Liver (tissue), 9 donors: Measurements from ENCODE around the gene RABL3. TPM values are rescaled to one million over a fixed set of nuclear protein-coding genes. Genes with fewer than 3 reads are reported as not detected.

Experiments
- DNase-seq: peaks from one replicate; pipeline ENCODE4 v3.0.0-alpha.2; 2017; ENCODE audit warnings: low spot score
- H3K27ac ChIP-seq, 2 donors: one replicate each; pipeline ENCODE4 v1.7.0; 2013; ENCODE audit warnings: inconsistent platforms in 2 of 2, low read length in 2 of 2, control low read depth in 1 of 2, low read depth in 1 of 2, mild to moderate bottlenecking in 1 of 2
- H3K27me3 ChIP-seq, 4 donors: one replicate each; pipeline versions ENCODE4 v1.6.1 to v1.7.0; 2013; ENCODE audit warnings: low read length in 3 of 4, inconsistent platforms in 1 of 4, mild to moderate bottlenecking in 1 of 4, moderate library complexity in 1 of 4; ENCODE audit not compliant: control insufficient read depth in 4 of 4, insufficient read depth in 4 of 4
- H3K36me3 ChIP-seq, 4 donors: one replicate each; pipeline versions ENCODE4 v1.6.1 to v1.7.0; 2013; ENCODE audit warnings: low read length in 3 of 4, mild to moderate bottlenecking in 3 of 4, low read depth in 1 of 4, moderate library complexity in 1 of 4; ENCODE audit not compliant: control insufficient read depth in 4 of 4, insufficient read depth in 3 of 4
- H3K4me1 ChIP-seq, 4 donors: one replicate each; pipeline versions ENCODE4 v1.6.1 to v1.7.0; 2013; ENCODE audit warnings: low read length in 3 of 4, mild to moderate bottlenecking in 3 of 4, moderate library complexity in 1 of 4; ENCODE audit not compliant: control insufficient read depth in 4 of 4, insufficient read depth in 4 of 4
- H3K4me3 ChIP-seq, 3 donors: one replicate each; pipeline versions ENCODE4 v1.6.1 to v1.7.0; 2013; ENCODE audit warnings: low read length in 3 of 3, control low read depth in 1 of 3, low read depth in 1 of 3, mild to moderate bottlenecking in 1 of 3
- H3K9ac ChIP-seq, 2 donors: one replicate each; pipeline ENCODE4 v1.7.0; 2013; ENCODE audit warnings: low read length in 2 of 2, mild to moderate bottlenecking in 2 of 2, moderate library complexity in 2 of 2, control low read depth in 1 of 2, low read depth in 1 of 2
- H3K9me3 ChIP-seq, 4 donors: one replicate each; pipeline versions ENCODE4 v1.6.1 to v1.7.0; 2013; ENCODE audit warnings: low read length in 3 of 4; ENCODE audit not compliant: control insufficient read depth in 4 of 4
- EGR1 ChIP-seq, 2 donors: IDR thresholded peaks; 2 replicates each; pipeline ENCODE4 v1.6.1; 2016 to 2018; ENCODE audit warnings: antibody characterized with exemption in 2 of 2, low read depth in 2 of 2
- FOXA1 ChIP-seq: IDR thresholded peaks from 2 replicates; pipeline ENCODE4 v1.6.1; 2016; ENCODE audit warnings: antibody characterized with exemption
- FOXA2 ChIP-seq: IDR thresholded peaks from 2 replicates; pipeline ENCODE4 v1.6.1; 2016; ENCODE audit warnings: antibody characterized with exemption
- GABPA ChIP-seq, 2 donors: IDR thresholded peaks in 1 of 2; conservative IDR thresholded peaks in 1 of 2; 2 replicates each; pipeline ENCODE4 v1.6.1; 2016; ENCODE audit warnings: antibody characterized with exemption in 2 of 2, mild to moderate bottlenecking in 1 of 2, moderate library complexity in 1 of 2
- HNF4A ChIP-seq, 2 donors: conservative IDR thresholded peaks; 2 replicates each; pipeline ENCODE4 v1.6.1; 2016; ENCODE audit warnings: antibody characterized with exemption in 2 of 2, mild to moderate bottlenecking in 2 of 2
- JUND ChIP-seq, 2 donors: IDR thresholded peaks; 2 replicates each; pipeline ENCODE4 v1.6.1; 2016; ENCODE audit warnings: antibody characterized with exemption in 2 of 2
- NR2F2 ChIP-seq: IDR thresholded peaks from 2 replicates; pipeline ENCODE4 v1.6.1; 2016; ENCODE audit warnings: antibody characterized with exemption
- RAD21 ChIP-seq, 2 donors: IDR thresholded peaks; 2 replicates each; pipeline ENCODE4 v1.6.1; 2016; ENCODE audit warnings: antibody characterized with exemption in 2 of 2, mild to moderate bottlenecking in 2 of 2
- TAF1 ChIP-seq: conservative IDR thresholded peaks from 2 replicates; pipeline ENCODE4 v1.6.1; 2016; ENCODE audit warnings: antibody characterized with exemption, mild to moderate bottlenecking
- YY1 ChIP-seq: IDR thresholded peaks from 2 replicates; pipeline ENCODE4 v1.6.1; 2016; ENCODE audit warnings: antibody characterized with exemption, mild to moderate bottlenecking
- WGBS: extraction: QIAGEN DNeasy Blood & Tissue Kit; methylation state at CpG from one replicate; pipeline ENCODE4 v1.1.7; 2013; 5-methylcytosine and 5-hydroxymethylcytosine counted together
- polyA plus RNA-seq, 2 donors: library from polyadenylated mRNA; stranded (reverse) in 1 of 2; unstranded in 1 of 2; fragments of 200-250 nt in 1 of 2; fragments of >200 nt in 1 of 2; fragmentation: Nextera tagmentation in 1 of 2; extraction: Ambion mirVana in 1 of 2; gene quantifications; one replicate each; pipeline versions ENCODE4 v1.2.1 to v1.2.3, GENCODE V29; 2013 to 2015
- total RNA-seq, 2 donors: library from RNA; depleted of rRNA; stranded (reverse); fragments of >200 nt; gene quantifications; one replicate each; pipeline ENCODE4 v1.2.3, GENCODE V29; 2014
- TF ChIP-seq, protein P1 (sequence below): IDR thresholded peaks from 2 replicates; pipeline ENCODE4 v1.6.1; 2016; ENCODE audit warnings: antibody characterized with exemption, mild to moderate bottlenecking
- TF ChIP-seq, protein P2 (sequence below): IDR thresholded peaks from 2 replicates; pipeline ENCODE4 v1.6.1; 2016; ENCODE audit warnings: antibody characterized with exemption
- donor health status: healthy.
- donor health status: healthy.
- donor health status: healthy.
- donor health status: healthy.
- donor health status: healthy.

The RABL3 gene
- total and polyA plus RNA-seq, 4 donors = 8.6 to 14.1 (median 13.1) TPM

DNA sequence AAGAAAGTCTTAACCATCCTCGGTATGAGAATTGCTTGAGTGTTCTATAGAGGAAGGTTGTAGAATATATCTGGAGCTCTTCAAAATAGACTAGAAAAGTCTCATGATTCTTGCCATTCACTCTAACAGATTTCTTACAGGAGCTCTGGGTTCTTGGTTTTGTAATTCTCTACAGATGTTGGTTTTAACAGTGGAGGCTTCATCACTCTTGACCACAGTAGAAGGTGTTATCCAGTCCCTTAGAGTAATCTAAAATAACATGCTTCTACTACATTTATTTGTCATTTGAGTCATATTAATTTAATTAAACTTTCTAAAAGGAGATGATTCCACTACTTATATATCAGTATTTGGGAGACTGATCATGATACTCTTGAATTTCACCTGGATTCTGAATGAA lies 9.9 kb upstream of the RABL3 start (continued):
- TF ChIP-seq, protein P1, sequence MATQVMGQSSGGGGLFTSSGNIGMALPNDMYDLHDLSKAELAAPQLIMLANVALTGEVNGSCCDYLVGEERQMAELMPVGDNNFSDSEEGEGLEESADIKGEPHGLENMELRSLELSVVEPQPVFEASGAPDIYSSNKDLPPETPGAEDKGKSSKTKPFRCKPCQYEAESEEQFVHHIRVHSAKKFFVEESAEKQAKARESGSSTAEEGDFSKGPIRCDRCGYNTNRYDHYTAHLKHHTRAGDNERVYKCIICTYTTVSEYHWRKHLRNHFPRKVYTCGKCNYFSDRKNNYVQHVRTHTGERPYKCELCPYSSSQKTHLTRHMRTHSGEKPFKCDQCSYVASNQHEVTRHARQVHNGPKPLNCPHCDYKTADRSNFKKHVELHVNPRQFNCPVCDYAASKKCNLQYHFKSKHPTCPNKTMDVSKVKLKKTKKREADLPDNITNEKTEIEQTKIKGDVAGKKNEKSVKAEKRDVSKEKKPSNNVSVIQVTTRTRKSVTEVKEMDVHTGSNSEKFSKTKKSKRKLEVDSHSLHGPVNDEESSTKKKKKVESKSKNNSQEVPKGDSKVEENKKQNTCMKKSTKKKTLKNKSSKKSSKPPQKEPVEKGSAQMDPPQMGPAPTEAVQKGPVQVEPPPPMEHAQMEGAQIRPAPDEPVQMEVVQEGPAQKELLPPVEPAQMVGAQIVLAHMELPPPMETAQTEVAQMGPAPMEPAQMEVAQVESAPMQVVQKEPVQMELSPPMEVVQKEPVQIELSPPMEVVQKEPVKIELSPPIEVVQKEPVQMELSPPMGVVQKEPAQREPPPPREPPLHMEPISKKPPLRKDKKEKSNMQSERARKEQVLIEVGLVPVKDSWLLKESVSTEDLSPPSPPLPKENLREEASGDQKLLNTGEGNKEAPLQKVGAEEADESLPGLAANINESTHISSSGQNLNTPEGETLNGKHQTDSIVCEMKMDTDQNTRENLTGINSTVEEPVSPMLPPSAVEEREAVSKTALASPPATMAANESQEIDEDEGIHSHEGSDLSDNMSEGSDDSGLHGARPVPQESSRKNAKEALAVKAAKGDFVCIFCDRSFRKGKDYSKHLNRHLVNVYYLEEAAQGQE = no peak

DNA sequence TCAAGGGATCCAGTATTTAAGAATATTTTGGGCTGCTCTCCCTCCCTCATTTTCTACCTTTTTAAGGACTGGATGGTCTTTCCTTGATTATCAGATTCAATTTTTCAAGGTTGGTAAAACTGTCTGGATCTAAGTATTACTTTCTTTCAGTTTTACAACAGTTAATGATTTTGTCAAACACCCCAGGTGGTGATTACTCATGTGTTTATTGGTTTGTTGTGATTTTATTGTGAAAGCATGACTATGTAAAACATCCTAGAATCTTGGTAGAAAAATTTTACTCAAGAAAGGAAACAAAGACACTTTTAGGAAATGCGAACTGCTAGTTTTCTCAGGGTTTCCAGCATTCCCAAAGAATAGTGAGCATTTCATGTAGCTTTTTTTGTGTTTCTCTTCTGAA lies 7.5 kb upstream of the RABL3 start:
- 99% methylated on average over 1 of the region's 1 CpG for WGBS
- no peaks in the 10 kb centered on the region for H3K4me1 ChIP-seq
- TF ChIP-seq GABPA (IDR thresholded peaks at IDR 0.05 in 1 of 2, conservative IDR thresholded peaks at IDR 0.05 in 1 of 2) = no peak
- TF ChIP-seq FOXA1 = no peak
- no peak for TF ChIP-seq JUND (IDR thresholded peaks at IDR 0.05)
- no peak for TF ChIP-seq NR2F2
- no peak for TF ChIP-seq TAF1
- peaks cover 0 to 6% (median 3%) of the 10 kb centered on the region in 4 donors for H3K36me3 ChIP-seq
- H3K27ac ChIP-seq = no peak overlapping the region
- no peak overlapping the region for H3K4me3 ChIP-seq
- no peak for DNase-seq
- H3K27me3 ChIP-seq = no peaks in the 10 kb centered on the region
- H3K9me3 ChIP-seq = no peaks in the 10 kb centered on the region
- no peak overlapping the region for H3K9ac ChIP-seq

DNA sequence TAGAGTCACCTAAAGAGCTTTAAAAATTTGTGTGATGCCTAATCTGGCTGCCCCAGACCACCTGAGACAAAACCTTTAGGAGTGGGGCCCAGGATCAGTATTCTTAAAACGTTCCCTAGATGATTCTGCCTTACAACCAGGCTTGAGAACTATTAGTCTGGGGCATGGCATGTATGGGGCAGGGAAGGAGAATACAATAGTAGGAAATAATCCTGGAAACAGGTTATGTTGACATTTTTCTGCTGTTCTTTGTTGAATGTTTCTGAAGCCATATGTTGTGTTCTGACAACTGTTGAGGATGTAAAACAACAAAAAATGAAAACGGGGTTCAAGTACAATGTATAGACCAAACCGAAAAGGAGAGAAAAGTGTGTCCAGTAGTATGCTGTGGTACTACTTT lies 3.1 kb upstream of the RABL3 start:
- Histone ChIP-seq H3K27me3 (no peaks in the 10 kb centered on the region), H3K9ac (no peak overlapping the region), H3K36me3 (no peaks in the 10 kb centered on the region), H3K4me1 (peaks cover 2 to 16% (median 14%) of the 10 kb centered on the region in 4 donors), H3K9me3 (no peaks in the 10 kb centered on the region), H3K4me3 (no peak overlapping the region), H3K27ac (no peak overlapping the region)
- TF ChIP-seq NR2F2 = no peak
- DNase-seq = no peak
- WGBS = 89% methylated on average over 3 of the region's 3 CpGs

DNA sequence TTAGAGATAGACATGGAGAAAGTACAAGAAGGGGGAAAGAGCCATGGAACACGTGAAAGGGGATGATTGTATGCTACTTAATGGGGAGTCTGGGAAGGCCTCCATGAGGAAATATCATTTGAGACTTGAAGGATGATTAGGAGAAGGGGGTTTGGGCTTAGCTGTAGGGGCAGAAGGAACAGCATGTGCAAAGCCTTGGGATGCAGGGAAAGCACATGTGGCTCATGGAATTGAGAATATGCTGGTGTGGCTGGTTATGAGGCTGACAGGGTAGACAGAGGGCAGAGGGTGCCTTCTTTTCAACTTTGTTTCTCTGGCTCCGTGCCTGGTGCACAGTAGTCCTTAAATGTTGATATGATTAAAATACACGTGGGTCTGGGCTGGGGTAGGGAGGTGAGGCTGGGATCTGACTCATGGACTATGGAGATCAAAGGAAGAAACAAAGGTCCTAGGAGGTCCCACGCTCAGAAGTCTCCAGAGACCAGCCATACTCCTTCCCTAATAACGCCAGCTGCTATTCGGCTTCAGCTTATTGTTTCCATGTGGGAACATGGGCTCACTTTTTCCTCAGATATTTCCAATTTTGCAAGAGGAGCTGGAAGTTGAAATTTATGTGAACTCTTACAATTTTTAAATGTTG lies 1.4 kb upstream of the RABL3 start:
- DNase-seq = no peak
- Histone ChIP-seq H3K9ac (peak overlapping the region in 1 of 2 donors; percentile 51), H3K36me3 (no peaks in the 10 kb centered on the region), H3K27ac (no peak overlapping the region), H3K9me3 (no peaks in the 10 kb centered on the region), H3K4me1 (peaks cover 2 to 16% (median 14%) of the 10 kb centered on the region in 4 donors), H3K27me3 (no peaks in the 10 kb centered on the region), H3K4me3 (peak overlapping the region; percentile 79 to 91 (median 88))
- 70% methylated on average over 6 of the region's 6 CpGs for WGBS
- TF ChIP-seq, protein P2, sequence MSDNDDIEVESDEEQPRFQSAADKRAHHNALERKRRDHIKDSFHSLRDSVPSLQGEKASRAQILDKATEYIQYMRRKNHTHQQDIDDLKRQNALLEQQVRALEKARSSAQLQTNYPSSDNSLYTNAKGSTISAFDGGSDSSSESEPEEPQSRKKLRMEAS = no peak
- no peak for TF ChIP-seq FOXA1
- TF ChIP-seq YY1 = no peak
- TF ChIP-seq TAF1 = no peak
- no peak for TF ChIP-seq FOXA2
- TF ChIP-seq RAD21 (IDR thresholded peaks at IDR 0.05) = no peak
- TF ChIP-seq HNF4A (conservative IDR thresholded peaks at IDR 0.05) = no peak
- TF ChIP-seq, protein P1 = no peak
- no peak for TF ChIP-seq EGR1 (IDR thresholded peaks at IDR 0.05; ENCODE audit: low read depth in 2 of 2)
